IPS-11a (cell line): Measurements from ENCODE around the gene TGFBR3.
"Not testable (repeated sequence)": the region's sequence is repeated elsewhere in the genome, so short reads cannot be mapped to it uniquely, and the experiment has no call there.

Source experiments
- H3K4me3 ChIP-seq: one replicate; pipeline ENCODE4 v1.5.1; 2013; ENCODE audit warnings: low read depth, low read length, control low read depth

TGFBR3 gene

GRCh38 chr1:91884459-91885212 is 1.3 kb downstream of the TGFBR3 start:
- peak overlapping the region; percentile 67 for H3K4me3 ChIP-seq

GRCh38 chr1:91883470-91883869 is 2.5 kb downstream of the TGFBR3 start:
- no peak overlapping the region for H3K4me3 ChIP-seq

GRCh38 chr1:91881280-91881679 is 4.7 kb downstream of the TGFBR3 start:
- no peak overlapping the region for H3K4me3 ChIP-seq

- H3K4me3 ChIP-seq = no peak overlapping the region
These were observed 6.2 kb downstream of the TGFBR3 start for GRCh38 chr1:91879733-91880132.

GRCh38 chr1:91877574-91878208 is 8.3 kb downstream of the TGFBR3 start:
- no peak overlapping the region for H3K4me3 ChIP-seq

- H3K4me3 ChIP-seq = no peak overlapping the region
These were observed 9.0 kb downstream of the TGFBR3 start for GRCh38 chr1:91876781-91877573.

GRCh38 chr1:91876040-91876470 is 9.9 kb downstream of the TGFBR3 start:
- no peak overlapping the region for H3K4me3 ChIP-seq

- H3K4me3 ChIP-seq = no peak overlapping the region
These were observed 11.8 kb downstream of the TGFBR3 start for GRCh38 chr1:91874167-91874566.

- H3K4me3 ChIP-seq = no peak overlapping the region
These were observed 13.3 kb downstream of the TGFBR3 start for GRCh38 chr1:91872559-91873081.

- no peak overlapping the region for H3K4me3 ChIP-seq
These were observed 14.0 kb downstream of the TGFBR3 start for GRCh38 chr1:91872000-91872399.

- H3K4me3 ChIP-seq = no peak overlapping the region
These were observed 15.6 kb downstream of the TGFBR3 start for GRCh38 chr1:91870322-91870721.

- no peak overlapping the region for H3K4me3 ChIP-seq
These were observed 19.5 kb downstream of the TGFBR3 start for GRCh38 chr1:91866425-91866824.

GRCh38 chr1:91864017-91864700 is 21.8 kb downstream of the TGFBR3 start:
- H3K4me3 ChIP-seq = no peak overlapping the region

GRCh38 chr1:91863498-91863897 is 22.5 kb downstream of the TGFBR3 start:
- no peak overlapping the region for H3K4me3 ChIP-seq

GRCh38 chr1:91862120-91862519 is 23.8 kb downstream of the TGFBR3 start:
- H3K4me3 ChIP-seq = no peak overlapping the region

- H3K4me3 ChIP-seq = no peak overlapping the region
These were observed 28.3 kb downstream of the TGFBR3 start for GRCh38 chr1:91857557-91858239.

GRCh38 chr1:91856996-91857395 is 29.0 kb downstream of the TGFBR3 start:
- H3K4me3 ChIP-seq = no peak overlapping the region

- H3K4me3 ChIP-seq = no peak overlapping the region
These were observed 31.0 kb downstream of the TGFBR3 start for GRCh38 chr1:91854852-91855534.

- H3K4me3 ChIP-seq = no peak overlapping the region
These were observed 32.6 kb downstream of the TGFBR3 start for GRCh38 chr1:91853397-91853796.

- H3K4me3 ChIP-seq = not testable (repeated sequence)
These were observed 33.9 kb downstream of the TGFBR3 start for GRCh38 chr1:91852011-91852410.
